Inferior parietal cortex (tissue), 1 donor: ENCODE results near the gene HDAC5.

Experiments used
- DNase-seq: peaks from one replicate; pipeline ENCODE4 v3.0.0-alpha.2; 2016; ENCODE audit errors: extremely low spot score

HDAC5 gene

DNA sequence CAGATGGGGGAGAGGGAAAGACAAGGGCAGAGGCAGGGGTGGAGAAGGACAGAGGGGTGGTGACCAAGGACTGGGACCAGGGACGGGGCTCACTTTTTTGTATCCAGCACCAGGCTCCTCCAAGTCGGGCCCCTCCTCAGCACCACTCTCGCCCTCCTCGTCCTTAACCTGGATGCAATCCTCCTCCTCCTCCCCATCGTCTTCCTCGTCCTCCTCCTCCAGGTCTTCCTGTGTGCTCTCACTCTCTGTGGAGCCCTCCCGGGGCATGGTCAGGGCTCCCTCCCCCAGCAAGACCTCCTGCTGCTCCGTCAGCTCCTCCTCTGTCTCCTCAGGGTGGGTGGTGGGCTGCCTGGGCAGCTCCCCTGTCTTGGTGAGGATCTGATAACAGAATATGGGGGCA lies 36.1 kb downstream of the HDAC5 start:
- DNase-seq, result no peak

- DNase-seq, result no peak
These were observed 36.8 kb downstream of the HDAC5 start for GRCh38 chr17:44086364-44087311.

DNA sequence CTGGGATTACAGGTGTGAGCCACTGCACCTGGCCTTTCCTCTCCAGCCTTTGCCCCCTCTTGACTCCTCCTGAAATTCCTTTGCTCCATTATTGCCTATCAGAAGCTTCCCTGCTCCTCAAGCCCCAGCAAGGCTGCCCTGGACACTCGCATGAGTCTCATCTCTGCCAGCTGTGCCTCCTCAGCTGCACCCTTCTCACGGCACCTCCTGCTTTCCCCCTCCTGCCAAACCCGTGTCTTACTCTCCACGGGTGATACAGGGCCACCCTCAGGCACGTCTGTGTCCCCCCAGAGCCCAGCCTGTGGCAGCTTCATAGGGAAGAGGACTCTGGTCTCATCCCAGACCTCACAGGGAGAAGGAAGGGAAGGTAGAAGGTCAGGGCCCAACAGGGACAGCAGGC lies 37.5 kb downstream of the HDAC5 start:
- DNase-seq, result no peak

- DNase-seq, result no peak
These were observed 38.5 kb downstream of the HDAC5 start for GRCh38 chr17:44084921-44085320.

- DNase-seq, result no peak
These were observed 39.3 kb downstream of the HDAC5 start for GRCh38 chr17:44084131-44084538.

GRCh38 chr17:44083250-44083849 lies 40.1 kb downstream of the HDAC5 start:
- no peak for DNase-seq

- no peak for DNase-seq
These were observed 41.0 kb downstream of the HDAC5 start for GRCh38 chr17:44082256-44082927.

DNA sequence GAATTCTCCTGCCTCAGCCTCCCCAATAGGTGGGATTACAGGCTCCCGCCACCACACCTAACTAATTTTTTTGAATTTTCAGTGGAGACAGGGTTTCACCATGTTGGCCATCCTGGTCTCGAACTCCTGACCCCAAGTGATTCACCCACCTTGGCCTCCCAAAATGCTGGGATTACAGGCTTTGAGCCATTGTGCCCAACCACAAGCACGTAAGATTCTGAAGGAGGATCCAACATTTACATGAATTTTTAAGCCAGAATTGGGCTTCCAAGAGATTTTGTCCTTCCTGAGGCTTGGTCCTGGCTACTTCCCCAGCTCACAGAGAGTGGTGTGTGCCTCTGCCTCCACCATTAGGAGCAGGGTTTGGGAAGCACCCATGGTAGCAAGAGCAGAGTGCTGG lies 41.8 kb downstream of the HDAC5 start:
- no peak for DNase-seq

GRCh38 chr17:44079877-44080821 lies 43.3 kb downstream of the HDAC5 start:
- no peak for DNase-seq

- no peak for DNase-seq
These were observed 45.0 kb downstream of the HDAC5 start for GRCh38 chr17:44078412-44078811.

- no peak for DNase-seq
These were observed 45.9 kb downstream of the HDAC5 start for GRCh38 chr17:44077595-44077909.

- no peak for DNase-seq
These were observed 46.5 kb downstream of the HDAC5 start for GRCh38 chr17:44076716-44077594.

DNA sequence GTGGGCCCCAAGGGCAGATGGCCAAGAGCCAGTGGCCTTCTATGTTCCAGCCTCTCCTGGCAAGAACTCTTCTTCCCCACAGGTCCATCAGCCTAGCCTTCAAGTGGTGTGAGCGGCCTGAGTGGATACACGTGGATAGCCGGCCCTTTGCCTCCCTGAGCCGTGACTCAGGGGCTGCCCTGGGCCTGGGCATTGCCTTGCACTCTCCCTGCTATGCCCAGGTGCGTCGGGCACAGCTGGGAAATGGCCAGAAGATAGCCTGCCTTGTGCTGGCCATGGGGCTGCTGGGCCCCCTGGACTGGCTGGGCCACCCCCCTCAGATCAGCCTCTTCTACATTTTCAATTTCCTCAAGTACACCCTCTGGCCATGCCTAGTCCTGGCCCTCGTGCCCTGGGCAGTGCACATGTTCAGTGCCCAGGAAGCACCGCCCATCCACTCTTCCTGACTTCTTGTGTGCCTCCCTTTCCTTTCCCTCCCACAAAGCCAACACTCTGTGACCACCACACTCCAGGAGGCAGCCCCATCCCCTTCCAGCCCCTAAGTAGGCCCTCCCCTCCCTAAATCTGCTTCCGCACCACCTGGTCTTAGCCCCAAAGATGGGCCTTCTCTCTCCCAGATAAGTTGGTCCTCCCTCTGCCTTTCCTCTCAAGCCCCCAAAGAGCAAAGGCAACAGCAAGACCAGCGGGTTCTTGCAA lies 47.7 kb downstream of the HDAC5 start:
- no peak for DNase-seq

DNA sequence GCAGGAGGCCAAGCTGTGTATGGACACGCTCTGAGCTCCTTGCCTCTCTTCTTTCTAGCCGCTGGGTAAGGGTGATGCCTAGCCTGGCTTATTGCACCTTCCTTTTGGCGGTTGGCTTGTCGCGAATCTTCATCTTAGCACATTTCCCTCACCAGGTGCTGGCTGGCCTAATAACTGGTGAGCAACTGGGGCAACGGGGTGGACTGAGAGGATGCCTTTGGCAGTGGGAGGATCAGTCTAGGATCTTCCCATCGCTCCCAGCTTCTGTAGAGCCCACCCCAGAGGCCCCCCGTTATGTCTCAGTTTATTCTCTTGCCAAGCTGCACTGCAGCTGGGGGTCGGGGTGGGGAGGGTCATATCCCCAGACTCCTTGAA lies 48.5 kb downstream of the HDAC5 start:
- DNase-seq, result no peak

- DNase-seq, result no peak
These were observed 49.1 kb downstream of the HDAC5 start for GRCh38 chr17:44074231-44074910.

DNA sequence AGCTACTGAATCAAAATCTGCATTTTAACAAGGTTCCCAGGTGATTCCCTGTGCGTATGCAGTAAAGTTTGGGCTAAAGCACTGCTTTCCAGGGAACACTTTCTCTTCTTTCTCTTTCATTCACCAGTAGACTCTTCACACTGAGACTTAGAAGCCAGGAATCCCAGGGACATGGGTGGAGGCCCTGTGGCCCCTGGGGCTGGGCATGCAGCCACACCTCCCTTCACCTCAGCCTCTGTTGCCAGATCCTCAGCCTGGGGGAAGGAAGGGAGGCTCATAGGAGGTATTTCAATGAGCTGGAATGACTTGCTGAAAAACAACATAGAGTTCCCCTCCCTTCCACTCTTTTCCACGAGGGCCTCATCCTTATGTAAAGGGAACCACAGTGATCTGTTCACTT lies 51.7 kb downstream of the HDAC5 start:
- DNase-seq, result no peak

- no peak for DNase-seq
These were observed 52.3 kb downstream of the HDAC5 start for GRCh38 chr17:44071198-44071520.

- DNase-seq, result peak; percentile 98
These were observed 52.8 kb downstream of the HDAC5 start, which contains the start of gene G6PC3 for GRCh38 chr17:44070455-44071197. Gene G6PC3 (plus strand): TSS chr17:44070735. CDS start chr17:44070966, 231 bp downstream.

- DNase-seq, result peak; percentile 9
These were observed 53.4 kb downstream of the HDAC5 start for GRCh38 chr17:44069974-44070454.
